ENCODE results near the gene FBXL13.

GRCh38 chr7:102988088-102988487, 86.5 kb downstream of the FBXL13 start:
- no peak for TF ChIP-seq RAD21 (IDR thresholded peaks at IDR 0.05 in 1 of 2, conservative IDR thresholded peaks at IDR 0.05 in 1 of 2; ENCODE audit: low read depth in 2 of 2, low read length in 2 of 2)
- no peak for TF ChIP-seq CTCF (IDR thresholded peaks at IDR 0.05; ENCODE audit: control extremely low read depth in 1 of 3, insufficient read depth in 1 of 3, low read depth in 1 of 3, low read length in 3 of 3)
- TF ChIP-seq JUN (IDR thresholded peaks at IDR 0.05; ENCODE audit: low read depth, low read length), result no peak

All from H1 (cell line).